H9 (cell line): ENCODE data around the gene CLCNKB. TPM values are rescaled to one million over a fixed set of nuclear protein-coding genes. Genes with fewer than 3 reads are reported as not detected.

ENCODE experiments used
- DNase-seq: peaks from one replicate; pipeline ENCODE4 v3.0.0-alpha.2; 2017
- H2AFZ ChIP-seq: one replicate; pipeline ENCODE4 v1.6.1; 2013; ENCODE audit warnings: mild to moderate bottlenecking, low read length, control low read depth, moderate library complexity
- H2AK5ac ChIP-seq: 2 replicates; pipeline ENCODE4 v1.6.1; 2013; ENCODE audit warnings: low read length, control low read depth, mixed read lengths; ENCODE audit not compliant: insufficient read length
- H2BK120ac ChIP-seq: one replicate; pipeline ENCODE4 v1.6.1; 2013; ENCODE audit warnings: low read depth, mild to moderate bottlenecking, low read length, control low read depth, inconsistent platforms; ENCODE audit not compliant: poor library complexity, severe bottlenecking
- H2BK12ac ChIP-seq: 2 replicates; pipeline ENCODE4 v1.6.1; 2013; ENCODE audit warnings: low read length, control low read depth, mixed read lengths, low read depth; ENCODE audit not compliant: insufficient read length
- H2BK15ac ChIP-seq: 2 replicates; pipeline ENCODE4 v1.6.1; 2013; ENCODE audit warnings: low read depth, low read length, control low read depth
- H2BK20ac ChIP-seq: one replicate; pipeline ENCODE4 v1.6.1; 2013; ENCODE audit warnings: low read depth, mild to moderate bottlenecking, low read length, control low read depth, inconsistent platforms; ENCODE audit not compliant: poor library complexity, severe bottlenecking
- H2BK5ac ChIP-seq: 2 replicates; pipeline ENCODE4 v1.6.1; 2013; ENCODE audit warnings: low read length, control low read depth, mixed read lengths; ENCODE audit not compliant: insufficient read length
- H3K14ac ChIP-seq: 2 replicates; pipeline ENCODE4 v1.6.1; 2013; ENCODE audit warnings: low read length, control low read depth; ENCODE audit not compliant: insufficient read depth
- H3K18ac ChIP-seq: 2 replicates; pipeline ENCODE4 v1.6.1; 2013; ENCODE audit warnings: low read depth, mild to moderate bottlenecking, mixed read lengths, low read length, control low read depth; ENCODE audit not compliant: insufficient read length
- H3K23ac ChIP-seq: 2 replicates; pipeline ENCODE4 v1.6.1; 2013; ENCODE audit warnings: low read length, control low read depth, mixed read lengths, low read depth; ENCODE audit not compliant: insufficient read length
- H3K23me2 ChIP-seq: 2 replicates; pipeline ENCODE4 v1.6.1; 2013; ENCODE audit warnings: low read depth, mild to moderate bottlenecking, mixed read lengths, low read length, control low read depth; ENCODE audit not compliant: insufficient read length, poor library complexity, severe bottlenecking
- H3K27ac ChIP-seq: 2 replicates; pipeline ENCODE4 v1.5.1; 2013; ENCODE audit warnings: low read length, control low read depth, mixed read lengths, low read depth; ENCODE audit not compliant: insufficient read length
- H3K27me3 ChIP-seq: 2 replicates; pipeline ENCODE4 v1.6.1; 2013; ENCODE audit warnings: low read length, control low read depth, inconsistent platforms; ENCODE audit not compliant: insufficient read depth
- H3K4ac ChIP-seq: 2 replicates; pipeline ENCODE4 v1.6.1; 2013; ENCODE audit warnings: low read depth, mild to moderate bottlenecking, control low read depth, inconsistent platforms, low read length, moderate library complexity
- H3K4me1 ChIP-seq: 2 replicates; pipeline ENCODE4 v1.6.1; 2013; ENCODE audit warnings: low read length, control low read depth, inconsistent platforms; ENCODE audit not compliant: insufficient read depth
- H3K4me2 ChIP-seq: 2 replicates; pipeline ENCODE4 v1.6.1; 2013; ENCODE audit warnings: low read length, control low read depth, mixed read lengths; ENCODE audit not compliant: insufficient read length, insufficient read depth
- H3K56ac ChIP-seq: 2 replicates; pipeline ENCODE4 v1.6.1; 2013; ENCODE audit warnings: low read depth, mild to moderate bottlenecking, mixed read lengths, low read length, control low read depth; ENCODE audit not compliant: insufficient read length
- H3K79me1 ChIP-seq: 2 replicates; pipeline ENCODE4 v1.6.1; 2013; ENCODE audit warnings: low read depth, mild to moderate bottlenecking, moderate library complexity, low read length, control low read depth, inconsistent platforms; ENCODE audit not compliant: insufficient read depth, poor library complexity, severe bottlenecking
- H3K79me2 ChIP-seq: 2 replicates; pipeline ENCODE4 v1.6.1; 2013; ENCODE audit warnings: low read length, control low read depth, inconsistent platforms; ENCODE audit not compliant: insufficient read depth
- H3K9ac ChIP-seq: 2 replicates; pipeline ENCODE4 v1.6.1; 2013; ENCODE audit warnings: low read length, control low read depth, mixed read lengths; ENCODE audit not compliant: insufficient read length; ENCODE audit errors: extremely low read depth
- H3K9me3 ChIP-seq: one replicate; pipeline ENCODE4 v1.6.1; 2013; ENCODE audit warnings: low read depth, low read length, inconsistent platforms; ENCODE audit not compliant: control insufficient read depth
- H3T11ph ChIP-seq: one replicate; pipeline ENCODE4 v1.6.1; 2013; ENCODE audit warnings: mild to moderate bottlenecking, low read length, control low read depth, inconsistent platforms
- H4K20me1 ChIP-seq: one replicate; pipeline ENCODE4 v1.6.1; 2013; ENCODE audit not compliant: control insufficient read depth, insufficient read length, insufficient read depth
- H4K5ac ChIP-seq: 2 replicates; pipeline ENCODE4 v1.6.1; 2013; ENCODE audit warnings: low read depth, mild to moderate bottlenecking, mixed read lengths, low read length, control low read depth; ENCODE audit not compliant: insufficient read length
- H4K8ac ChIP-seq: replicated peaks from 2 replicates; pipeline ENCODE4 v1.6.1; 2013; ENCODE audit warnings: low read length, control low read depth, mixed read lengths, low read depth; ENCODE audit not compliant: insufficient read length
- H4K91ac ChIP-seq: 2 replicates; pipeline ENCODE4 v1.6.1; 2013; ENCODE audit warnings: low read depth, mild to moderate bottlenecking, moderate library complexity, mixed read lengths, low read length, control low read depth; ENCODE audit not compliant: insufficient read length
- H3K27ac Mint-ChIP-seq, 3 experiments: 2 replicates in 2 of 3; 3 replicates in 1 of 3; pipeline ENCODE4 v1.8.0; 2020 to 2021; ENCODE audit warnings: mixed read lengths in 3 of 3, mild to moderate bottlenecking in 1 of 3, moderate library complexity in 1 of 3
- H3K27me3 Mint-ChIP-seq: 2 replicates; pipeline ENCODE4 v1.8.0; 2021; ENCODE audit warnings: low read depth, mild to moderate bottlenecking, moderate library complexity, mixed read lengths
- H3K36me3 Mint-ChIP-seq, 3 experiments: 2 replicates in 2 of 3; 3 replicates in 1 of 3; pipeline ENCODE4 v1.8.0; 2020 to 2021; ENCODE audit warnings: low read depth in 3 of 3, mixed read lengths in 3 of 3; ENCODE audit not compliant: insufficient read depth in 1 of 3
- H3K4me1 Mint-ChIP-seq, 2 experiments: 2 replicates each; pipeline ENCODE4 v1.8.0; 2020; ENCODE audit warnings: mixed read lengths in 2 of 2
- H3K4me3 Mint-ChIP-seq, 2 experiments: 2 replicates in 1 of 2; 3 replicates in 1 of 2; pipeline ENCODE4 v1.8.0; 2020 to 2021; ENCODE audit warnings: mild to moderate bottlenecking in 2 of 2, mixed read lengths in 2 of 2, moderate library complexity in 1 of 2
- H3K9me3 Mint-ChIP-seq, 2 experiments: 2 replicates in 1 of 2; 3 replicates in 1 of 2; pipeline ENCODE4 v1.8.0; 2020; ENCODE audit warnings: mild to moderate bottlenecking in 2 of 2, mixed read lengths in 2 of 2, moderate library complexity in 1 of 2
- WGBS: extraction: QIAGEN DNeasy Blood & Tissue Kit; methylation state at CpG from one replicate; pipeline ENCODE4 v1.1.7; 2013; ENCODE audit warnings: missing lambda C conversion rate, low lambda C conversion rate, mixed read lengths; ENCODE audit not compliant: insufficient read length; ENCODE audit errors: extremely low coverage; 5-methylcytosine and 5-hydroxymethylcytosine counted together
- total RNA-seq: library from RNA; stranded (reverse); gene quantifications from 2 replicates; pipeline ENCODE4 v1.2.1, GENCODE V29; 2021
- TF ChIP-seq, protein P1 (sequence below): fragments of 200-600 bp; sonication (generic); conservative IDR thresholded peaks from 3 replicates; pipeline ENCODE4 v1.8.0; 2021; ENCODE audit warnings: antibody characterized with exemption, mild to moderate bottlenecking

CLCNKB gene
- total RNA-seq, 1 experiment from 2014 or later: 1.7 TPM

DNA sequence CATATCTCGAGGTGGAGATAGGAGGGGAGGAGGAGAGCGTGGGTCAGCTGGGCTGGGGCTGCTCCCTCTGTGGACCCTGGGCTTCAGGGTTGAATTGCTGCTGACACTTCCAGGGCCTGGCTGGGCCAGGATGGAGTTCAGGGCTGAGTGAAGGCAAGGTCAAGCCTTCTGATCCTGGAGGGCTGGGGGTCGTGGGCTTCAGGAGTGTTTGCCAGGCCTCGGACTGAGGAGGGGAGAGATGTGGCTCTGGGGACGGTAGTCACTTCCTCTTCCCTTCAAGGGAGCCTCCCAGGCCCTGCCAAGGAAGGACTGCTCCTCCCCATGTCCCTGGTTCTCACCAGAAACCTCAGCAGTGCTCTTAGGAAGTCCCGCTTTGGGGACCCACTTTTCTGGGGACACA, 41.9 kb downstream of the CLCNKB start:
- H3K36me3 Mint-ChIP-seq: no peaks in the 10 kb centered on the region
- Histone ChIP-seq H2AFZ (no peak overlapping the region), H3K4ac (no peak overlapping the region)

More for the DNA sequence above, 41.9 kb downstream of the CLCNKB start:
- no peak overlapping the region for H2BK5ac ChIP-seq
- H2BK120ac ChIP-seq: no peak overlapping the region
- no peak overlapping the region for H3K56ac ChIP-seq
- no CpG with 5 or more reads among the region's 6 CpGs for WGBS
- no peak overlapping the region for H3K9ac ChIP-seq
- peaks cover 2% of the 10 kb centered on the region for H3K27me3 Mint-ChIP-seq
- H3K4me1 ChIP-seq: no peaks in the 10 kb centered on the region
- 0 out of 2 replicates have a peak overlapping the region, but pooled peaks have one; percentile 40 for H2BK15ac ChIP-seq
- no peak overlapping the region for H2AK5ac ChIP-seq
- peaks cover 9 to 16% of the 10 kb centered on the region in 2 experiments for H3K4me1 Mint-ChIP-seq
- H3K27ac Mint-ChIP-seq: no peak overlapping the region
- no peak overlapping the region for H2BK20ac ChIP-seq
- no peak overlapping the region for H3K18ac ChIP-seq
- TF ChIP-seq, protein P1, sequence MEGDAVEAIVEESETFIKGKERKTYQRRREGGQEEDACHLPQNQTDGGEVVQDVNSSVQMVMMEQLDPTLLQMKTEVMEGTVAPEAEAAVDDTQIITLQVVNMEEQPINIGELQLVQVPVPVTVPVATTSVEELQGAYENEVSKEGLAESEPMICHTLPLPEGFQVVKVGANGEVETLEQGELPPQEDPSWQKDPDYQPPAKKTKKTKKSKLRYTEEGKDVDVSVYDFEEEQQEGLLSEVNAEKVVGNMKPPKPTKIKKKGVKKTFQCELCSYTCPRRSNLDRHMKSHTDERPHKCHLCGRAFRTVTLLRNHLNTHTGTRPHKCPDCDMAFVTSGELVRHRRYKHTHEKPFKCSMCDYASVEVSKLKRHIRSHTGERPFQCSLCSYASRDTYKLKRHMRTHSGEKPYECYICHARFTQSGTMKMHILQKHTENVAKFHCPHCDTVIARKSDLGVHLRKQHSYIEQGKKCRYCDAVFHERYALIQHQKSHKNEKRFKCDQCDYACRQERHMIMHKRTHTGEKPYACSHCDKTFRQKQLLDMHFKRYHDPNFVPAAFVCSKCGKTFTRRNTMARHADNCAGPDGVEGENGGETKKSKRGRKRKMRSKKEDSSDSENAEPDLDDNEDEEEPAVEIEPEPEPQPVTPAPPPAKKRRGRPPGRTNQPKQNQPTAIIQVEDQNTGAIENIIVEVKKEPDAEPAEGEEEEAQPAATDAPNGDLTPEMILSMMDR: no peak
- DNase-seq: no peak
- H4K5ac ChIP-seq: no peak overlapping the region
- no peak overlapping the region for H3K4me3 Mint-ChIP-seq
- H3K27me3 ChIP-seq: no peaks in the 10 kb centered on the region; the same call in 1 of the 2 replicates
- H3K9me3 ChIP-seq: no peaks in the 10 kb centered on the region
- H3K79me1 ChIP-seq: no peaks in the 10 kb centered on the region
- H2BK12ac ChIP-seq: no peak overlapping the region
- H3K4me2 ChIP-seq: no peak overlapping the region
- no peak overlapping the region for H4K91ac ChIP-seq
- H3K79me2 ChIP-seq: no peaks in the 10 kb centered on the region
- H4K20me1 ChIP-seq: no peaks in the 10 kb centered on the region
- H3T11ph ChIP-seq: no peak overlapping the region
- H4K8ac ChIP-seq: no peak overlapping the region
- H3K14ac ChIP-seq: no peak overlapping the region
- H3K23ac ChIP-seq: no peak overlapping the region
- no peaks in the 10 kb centered on the region for H3K9me3 Mint-ChIP-seq
- H3K23me2 ChIP-seq: no peaks in the 10 kb centered on the region
- H3K27ac ChIP-seq: no peak overlapping the region
